ENCODE results near the gene KRTAP19-8. TPM values are rescaled to one million over a fixed set of nuclear protein-coding genes. Genes with fewer than 3 reads are reported as not detected.

KRTAP19-8 gene
- not detected for total RNA-seq
- polyA plus RNA-seq: not detected

GRCh38 chr21:31038376-31038775 lies at the start of gene KRTAP19-8:
KRTAP19-8 (minus strand) TSS chr21:31038476; CDS start chr21:31038443, 33 bp downstream.
- no peaks in the 10 kb centered on the region for H3K36me3 ChIP-seq (ENCODE audit: insufficient read depth)
- WGBS: 77% methylated on average over 2 of the region's 2 CpGs
- no peak within 1 kb of the TSS for H3K4me3 ChIP-seq (ENCODE audit: low read depth, low read length)

GRCh38 chr21:31087639-31088473 lies 49.6 kb upstream of the KRTAP19-8 start:
- H3K4me1 ChIP-seq (ENCODE audit: insufficient read depth): no peaks in the 10 kb centered on the region
- H3K4me3 ChIP-seq (ENCODE audit: low read depth, low read length): no peak overlapping the region
- H3K36me3 ChIP-seq (ENCODE audit: insufficient read depth): no peaks in the 10 kb centered on the region
- no peak overlapping the region for H3K27ac ChIP-seq (ENCODE audit: low read depth)
- DNase-seq (ENCODE audit: extremely low spot score): no peak
- 73% methylated on average over 34 of the region's 34 CpGs for WGBS

More at GRCh38 chr21:31038376-31038775, at the start of gene KRTAP19-8:
- H3K27ac ChIP-seq (ENCODE audit: low read depth): no peak within 1 kb of the TSS
- no peak for DNase-seq (ENCODE audit: extremely low spot score)
- H3K4me1 ChIP-seq (ENCODE audit: insufficient read depth): no peaks in the 10 kb centered on the region

GRCh38 chr21:31084689-31085088 lies 46.4 kb upstream of the KRTAP19-8 start:
- no peak overlapping the region for H3K27ac ChIP-seq (ENCODE audit: low read depth)
- no peaks in the 10 kb centered on the region for H3K36me3 ChIP-seq (ENCODE audit: insufficient read depth)
- no peak overlapping the region for H3K4me3 ChIP-seq (ENCODE audit: low read depth, low read length)
- 87% methylated on average over 6 of the region's 6 CpGs for WGBS
- DNase-seq (ENCODE audit: extremely low spot score): no peak
- H3K4me1 ChIP-seq (ENCODE audit: insufficient read depth): no peaks in the 10 kb centered on the region

GRCh38 chr21:31078796-31079195 lies 40.5 kb upstream of the KRTAP19-8 start:
- whole genome bisulfite sequencing: 62% methylated on average over 4 of the region's 4 CpGs
- Histone ChIP-seq H3K4me3 (ENCODE audit: low read depth, low read length) (no peak overlapping the region), H3K36me3 (ENCODE audit: insufficient read depth) (no peaks in the 10 kb centered on the region), H3K4me1 (ENCODE audit: insufficient read depth) (no peaks in the 10 kb centered on the region), H3K27ac (ENCODE audit: low read depth) (no peak overlapping the region)
- DNase-seq (ENCODE audit: extremely low spot score): no peak

GRCh38 chr21:31078216-31078615 lies 39.9 kb upstream of the KRTAP19-8 start:
- WGBS: 93% methylated on average over 4 of the region's 4 CpGs
- no peak overlapping the region for H3K27ac ChIP-seq (ENCODE audit: low read depth)
- DNase-seq (ENCODE audit: extremely low spot score): no peak
- no peak overlapping the region for H3K4me3 ChIP-seq (ENCODE audit: low read depth, low read length)
- H3K4me1 ChIP-seq (ENCODE audit: insufficient read depth): no peaks in the 10 kb centered on the region
- H3K36me3 ChIP-seq (ENCODE audit: insufficient read depth): no peaks in the 10 kb centered on the region

GRCh38 chr21:31075848-31076247 lies 37.6 kb upstream of the KRTAP19-8 start:
- H3K4me1 ChIP-seq (ENCODE audit: insufficient read depth): no peaks in the 10 kb centered on the region
- H3K4me3 ChIP-seq (ENCODE audit: low read depth, low read length): no peak overlapping the region
- WGBS: 96% methylated on average over 6 of the region's 6 CpGs
- no peaks in the 10 kb centered on the region for H3K36me3 ChIP-seq (ENCODE audit: insufficient read depth)
- H3K27ac ChIP-seq (ENCODE audit: low read depth): no peak overlapping the region
- DNase-seq (ENCODE audit: extremely low spot score): no peak

GRCh38 chr21:31072533-31072932 lies 34.3 kb upstream of the KRTAP19-8 start:
- DNase-seq (ENCODE audit: extremely low spot score): no peak
- WGBS: 30% methylated on average over 4 of the region's 4 CpGs
- H3K4me1 ChIP-seq (ENCODE audit: insufficient read depth): no peaks in the 10 kb centered on the region
- no peaks in the 10 kb centered on the region for H3K36me3 ChIP-seq (ENCODE audit: insufficient read depth)
- H3K27ac ChIP-seq (ENCODE audit: low read depth): no peak overlapping the region
- no peak overlapping the region for H3K4me3 ChIP-seq (ENCODE audit: low read depth, low read length)

- WGBS: 86% methylated on average over 3 of the region's 3 CpGs
- Histone ChIP-seq H3K4me3 (ENCODE audit: low read depth, low read length) (no peak overlapping the region), H3K36me3 (ENCODE audit: insufficient read depth) (no peaks in the 10 kb centered on the region), H3K4me1 (ENCODE audit: insufficient read depth) (no peaks in the 10 kb centered on the region), H3K27ac (ENCODE audit: low read depth) (no peak overlapping the region)
- no peak for DNase-seq (ENCODE audit: extremely low spot score)
Measured at GRCh38 chr21:31064803-31065202, 26.5 kb upstream of the KRTAP19-8 start.

- DNase-seq (ENCODE audit: extremely low spot score): no peak
- 95% methylated on average over 5 of the region's 5 CpGs for WGBS
Measured at GRCh38 chr21:31052489-31053142, 14.3 kb upstream of the KRTAP19-8 start.

GRCh38 chr21:31050577-31051157 lies 12.4 kb upstream of the KRTAP19-8 start:
- WGBS: 84% methylated on average over 3 of the region's 3 CpGs
- Histone ChIP-seq H3K36me3 (ENCODE audit: insufficient read depth) (no peaks in the 10 kb centered on the region), H3K27ac (ENCODE audit: low read depth) (no peak overlapping the region), H3K4me3 (ENCODE audit: low read depth, low read length) (no peak overlapping the region), H3K4me1 (ENCODE audit: insufficient read depth) (no peaks in the 10 kb centered on the region)
- no peak for DNase-seq (ENCODE audit: extremely low spot score)

More at GRCh38 chr21:31052489-31053142, 14.3 kb upstream of the KRTAP19-8 start:
- Histone ChIP-seq H3K27ac (ENCODE audit: low read depth) (no peak overlapping the region), H3K36me3 (ENCODE audit: insufficient read depth) (no peaks in the 10 kb centered on the region), H3K4me1 (ENCODE audit: insufficient read depth) (no peaks in the 10 kb centered on the region), H3K4me3 (ENCODE audit: low read depth, low read length) (no peak overlapping the region)

GRCh38 chr21:31045841-31046240 lies 7.6 kb upstream of the KRTAP19-8 start:
- no peak overlapping the region for H3K27ac ChIP-seq (ENCODE audit: low read depth)
- no peaks in the 10 kb centered on the region for H3K36me3 ChIP-seq (ENCODE audit: insufficient read depth)
- WGBS: 64% methylated on average over 3 of the region's 3 CpGs
- no peak for DNase-seq (ENCODE audit: extremely low spot score)
- H3K4me1 ChIP-seq (ENCODE audit: insufficient read depth): no peaks in the 10 kb centered on the region
- no peak overlapping the region for H3K4me3 ChIP-seq (ENCODE audit: low read depth, low read length)

GRCh38 chr21:31043471-31043870 lies 5.2 kb upstream of the KRTAP19-8 start:
- no peaks in the 10 kb centered on the region for H3K4me1 ChIP-seq (ENCODE audit: insufficient read depth)
- H3K36me3 ChIP-seq (ENCODE audit: insufficient read depth): no peaks in the 10 kb centered on the region
- no peak for DNase-seq (ENCODE audit: extremely low spot score)
- WGBS: 54% methylated on average over 5 of the region's 5 CpGs
- H3K4me3 ChIP-seq (ENCODE audit: low read depth, low read length): no peak overlapping the region
- H3K27ac ChIP-seq (ENCODE audit: low read depth): no peak overlapping the region

GRCh38 chr21:31042080-31042464 lies 3.8 kb upstream of the KRTAP19-8 start:
- no peaks in the 10 kb centered on the region for H3K4me1 ChIP-seq (ENCODE audit: insufficient read depth)
- H3K4me3 ChIP-seq (ENCODE audit: low read depth, low read length): no peak overlapping the region
- 72% methylated on average over 1 of the region's 1 CpG for WGBS
- no peak overlapping the region for H3K27ac ChIP-seq (ENCODE audit: low read depth)
- H3K36me3 ChIP-seq (ENCODE audit: insufficient read depth): no peaks in the 10 kb centered on the region
- DNase-seq (ENCODE audit: extremely low spot score): no peak
